Measurements from ENCODE around the gene NEK8.

Gene NEK8

DNA sequence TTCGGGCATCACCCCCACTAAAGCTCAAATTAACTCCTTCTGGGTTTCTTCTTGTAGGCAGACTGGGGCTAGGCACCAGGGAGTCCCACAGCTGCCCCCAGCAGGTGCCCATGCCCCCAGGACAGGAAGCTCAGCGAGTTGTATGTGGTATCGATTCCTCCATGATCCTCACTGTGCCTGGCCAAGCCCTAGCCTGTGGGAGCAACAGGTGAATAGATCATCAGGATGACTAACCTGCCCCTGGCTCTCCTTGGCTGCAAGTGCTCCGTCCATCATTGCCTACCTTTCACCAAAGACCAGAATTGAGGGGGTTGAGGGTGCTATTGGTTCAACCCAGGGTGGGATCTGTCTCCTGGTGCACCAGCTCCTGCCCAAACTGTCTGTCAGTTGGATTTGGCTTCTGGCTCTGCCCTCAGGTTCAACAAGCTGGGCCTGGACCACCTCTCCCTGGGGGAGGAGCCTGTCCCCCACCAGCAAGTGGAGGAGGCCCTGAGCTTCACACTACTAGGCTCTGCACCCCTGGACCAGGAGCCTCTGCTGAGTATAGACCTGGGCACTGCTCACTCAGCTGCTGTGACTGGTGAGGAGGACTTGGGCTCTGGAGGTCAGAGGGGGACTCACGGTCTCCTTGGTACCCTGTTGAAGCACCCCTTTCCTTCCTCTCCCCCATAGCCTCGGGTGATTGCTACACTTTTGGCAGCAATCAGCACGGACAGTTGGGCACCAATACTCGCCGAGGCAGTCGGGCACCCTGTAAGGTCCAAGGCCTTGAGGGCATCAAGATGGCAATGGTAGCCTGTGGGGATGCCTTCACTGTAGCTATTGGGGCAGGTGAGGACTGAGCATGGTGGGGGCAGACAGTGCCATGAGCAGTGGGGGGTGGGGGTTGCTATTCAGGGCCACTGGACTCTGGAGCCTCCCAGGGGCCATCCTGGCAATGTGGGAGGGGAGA is 12.1 kb downstream of the NEK8 start:
- Histone ChIP-seq H3K4me1 (ENCODE audit: control insufficient read depth, insufficient read depth, low read length, poor library complexity, severe bottlenecking) (peaks cover 5% of the 10 kb centered on the region), H3K9me3 (ENCODE audit: control insufficient read depth, low read length) (no peaks in the 10 kb centered on the region), H3K27ac (ENCODE audit: low read depth, low read length, severe bottlenecking) (no peak overlapping the region), H3K36me3 (ENCODE audit: control insufficient read depth, insufficient read depth, low read length) (peaks cover 28% of the 10 kb centered on the region), H3K4me3 (ENCODE audit: extremely low read depth, insufficient read depth, low read length, poor library complexity, severe bottlenecking) (no peak overlapping the region)
- WGBS, 2 experiments (ENCODE audit: insufficient coverage in 2 of 2) = 93 to 96% methylated on average over 8 of the region's 10 CpGs

DNA sequence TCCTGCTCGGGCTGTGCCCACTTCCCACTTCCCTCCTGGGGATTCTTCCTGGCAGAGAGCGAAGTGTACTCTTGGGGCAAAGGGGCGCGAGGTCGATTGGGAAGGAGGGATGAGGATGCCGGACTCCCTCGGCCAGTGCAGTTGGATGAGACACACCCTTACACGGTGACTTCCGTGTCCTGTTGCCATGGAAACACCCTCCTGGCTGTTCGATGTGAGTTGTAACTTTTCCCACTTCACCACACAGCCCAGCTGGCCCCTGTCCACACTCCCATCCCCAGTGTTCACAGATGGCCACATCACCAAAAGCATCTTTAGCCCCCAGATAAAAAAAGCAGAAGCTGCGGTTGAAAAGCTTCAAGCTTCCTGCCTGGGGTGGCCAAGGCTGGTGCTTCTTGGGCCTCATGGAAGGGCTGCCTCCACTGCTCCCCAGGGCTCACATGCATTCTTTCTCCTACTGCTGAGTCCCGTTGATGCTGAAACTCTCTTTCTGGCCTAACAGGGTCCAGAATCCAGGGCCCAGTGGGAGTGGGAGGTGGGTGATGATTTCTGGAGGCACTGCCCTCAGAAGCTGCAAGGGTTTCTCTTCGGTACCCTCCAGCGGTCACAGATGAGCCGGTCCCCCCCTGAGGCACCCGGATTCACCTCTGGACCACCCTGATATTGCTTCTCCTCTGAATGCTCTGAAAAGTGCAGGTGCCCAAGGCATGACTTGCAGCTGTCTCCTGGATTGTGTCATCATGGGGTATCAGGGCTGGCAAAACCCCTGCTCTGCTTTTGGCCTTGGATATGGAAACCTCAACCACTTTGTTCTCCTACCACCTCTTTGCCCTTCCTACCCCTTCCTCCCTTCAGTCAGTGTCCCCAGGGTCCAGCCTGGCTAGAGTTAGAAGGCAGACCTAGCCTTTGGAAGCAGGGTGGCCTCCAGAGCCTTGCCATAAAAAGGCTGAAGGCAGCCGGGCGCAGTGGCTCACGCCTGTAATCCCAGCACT is 13.1 kb downstream of the NEK8 start:
- H3K4me3 ChIP-seq (ENCODE audit: extremely low read depth, insufficient read depth, low read length, poor library complexity, severe bottlenecking) = no peak overlapping the region
- no peak overlapping the region for H3K27ac ChIP-seq (ENCODE audit: low read depth, low read length, severe bottlenecking)
- no peaks in the 10 kb centered on the region for H3K9me3 ChIP-seq (ENCODE audit: control insufficient read depth, low read length)
- WGBS, 2 experiments (ENCODE audit: insufficient coverage in 2 of 2) = 94 to 95% methylated on average over 7 to 17 of the region's 19 CpGs
- H3K36me3 ChIP-seq (ENCODE audit: control insufficient read depth, insufficient read depth, low read length) = peaks cover 38% of the 10 kb centered on the region
- peaks cover 15% of the 10 kb centered on the region for H3K4me1 ChIP-seq (ENCODE audit: control insufficient read depth, insufficient read depth, low read length, poor library complexity, severe bottlenecking)

DNA sequence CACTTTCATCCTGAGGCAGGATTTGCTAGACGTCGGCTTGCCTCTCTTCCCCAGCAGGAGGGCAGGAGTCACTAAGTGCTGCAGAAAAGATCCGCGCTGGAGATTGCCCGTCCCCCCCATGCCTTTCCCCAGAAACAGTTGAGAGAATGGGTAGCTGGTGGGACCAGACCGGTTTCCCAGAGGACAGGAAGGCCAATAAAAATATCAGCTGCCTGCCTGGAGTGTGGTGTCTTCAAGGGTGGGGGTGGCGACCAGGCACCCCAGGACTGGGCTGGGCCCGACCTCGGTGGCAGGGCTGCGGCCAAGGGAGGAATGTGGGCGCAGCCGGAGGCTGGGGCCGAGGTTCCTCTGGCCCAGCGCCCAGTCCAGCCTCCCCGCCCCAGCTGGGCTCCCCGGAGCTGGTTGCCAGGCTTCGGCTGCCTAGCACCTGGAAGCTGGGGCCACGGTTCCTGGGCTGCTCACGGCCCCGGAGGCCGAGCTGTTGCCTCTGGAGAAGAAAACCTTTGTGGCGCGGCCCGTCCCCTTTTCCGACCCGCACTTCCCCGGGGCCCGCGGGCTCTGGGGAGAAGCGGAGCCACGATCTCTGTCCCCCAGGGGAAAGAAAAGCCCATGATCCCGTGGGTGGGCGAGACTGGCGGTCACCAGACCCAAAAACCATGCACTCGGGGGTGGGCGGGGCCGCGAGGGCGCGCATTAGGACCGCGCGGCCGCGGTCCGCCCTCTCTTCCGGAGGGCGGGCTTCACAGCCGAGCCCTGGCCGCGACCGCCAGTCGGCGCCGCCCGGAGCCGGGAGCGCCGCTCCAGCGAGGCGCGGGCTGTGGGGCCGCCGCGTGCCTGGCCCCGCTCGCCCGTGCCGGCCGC is 14.9 kb downstream of the NEK8 start, which contains the start of gene TRAF4:
TSS of gene TRAF4 (plus strand) at position 769 of the 861 bp plus-strand sequence. CDS start 102 bp downstream, outside the sequence.
- H3K36me3 ChIP-seq (ENCODE audit: control insufficient read depth, insufficient read depth, low read length) = peaks cover 52% of the 10 kb centered on the region
- H3K27ac ChIP-seq (ENCODE audit: low read depth, low read length, severe bottlenecking) = peak within 1 kb of the TSS; percentile 100
- no peaks in the 10 kb centered on the region for H3K9me3 ChIP-seq (ENCODE audit: control insufficient read depth, low read length)
- WGBS, 2 experiments (ENCODE audit: insufficient coverage in 2 of 2) = 1% methylated on average over 49 to 69 of the region's 70 CpGs
- H3K4me3 ChIP-seq (ENCODE audit: extremely low read depth, insufficient read depth, low read length, poor library complexity, severe bottlenecking) = peak within 1 kb of the TSS; percentile 98
- peaks cover 23% of the 10 kb centered on the region for H3K4me1 ChIP-seq (ENCODE audit: control insufficient read depth, insufficient read depth, low read length, poor library complexity, severe bottlenecking)

DNA sequence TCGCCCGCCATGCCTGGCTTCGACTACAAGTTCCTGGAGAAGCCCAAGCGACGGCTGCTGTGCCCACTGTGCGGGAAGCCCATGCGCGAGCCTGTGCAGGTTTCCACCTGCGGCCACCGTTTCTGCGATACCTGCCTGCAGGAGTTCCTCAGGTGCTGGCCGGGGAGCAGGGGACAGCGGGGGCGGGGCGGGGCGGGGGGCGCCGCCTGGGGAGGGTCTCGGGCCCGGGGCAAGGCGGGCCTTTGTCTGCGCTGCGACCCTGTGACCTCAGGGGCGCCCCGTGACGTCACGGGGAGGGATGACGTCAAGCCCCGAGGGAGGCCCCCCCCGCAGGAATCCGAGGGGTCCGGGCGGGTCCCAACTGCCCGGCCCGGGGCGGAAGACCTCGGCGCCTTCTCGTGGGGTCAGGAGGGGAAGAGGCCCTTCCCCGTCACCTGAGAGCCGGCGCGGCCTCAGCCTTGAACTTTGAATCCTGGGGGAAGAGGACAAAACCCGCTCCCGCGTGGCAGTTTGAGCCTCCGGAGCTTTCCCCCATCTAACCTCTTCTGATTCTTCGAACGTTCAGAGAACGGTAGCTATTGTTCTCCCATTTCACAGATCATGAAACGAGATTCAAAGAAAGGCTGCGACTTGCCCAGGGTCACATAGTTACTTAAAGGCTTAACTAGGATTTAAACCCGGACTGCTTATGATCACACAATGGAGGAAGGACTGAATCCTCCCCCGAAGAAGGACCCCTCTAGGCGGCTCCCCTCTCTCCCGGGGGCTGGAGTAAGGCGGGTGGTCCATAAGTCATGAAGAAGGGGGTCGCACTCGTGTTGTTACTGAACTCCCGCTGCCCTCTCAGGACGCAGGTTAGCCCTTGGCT is 15.8 kb downstream of the NEK8 start:
- 0 to 1% methylated on average over 41 to 46 of the region's 61 CpGs for WGBS, 2 experiments (ENCODE audit: insufficient coverage in 2 of 2)
- Histone ChIP-seq H3K9me3 (ENCODE audit: control insufficient read depth, low read length) (no peaks in the 10 kb centered on the region), H3K36me3 (ENCODE audit: control insufficient read depth, insufficient read depth, low read length) (peaks cover 56% of the 10 kb centered on the region), H3K4me1 (ENCODE audit: control insufficient read depth, insufficient read depth, low read length, poor library complexity, severe bottlenecking) (peaks cover 23% of the 10 kb centered on the region), H3K4me3 (ENCODE audit: extremely low read depth, insufficient read depth, low read length, poor library complexity, severe bottlenecking) (peak overlapping the region; percentile 98), H3K27ac (ENCODE audit: low read depth, low read length, severe bottlenecking) (peak overlapping the region; percentile 100)

DNA sequence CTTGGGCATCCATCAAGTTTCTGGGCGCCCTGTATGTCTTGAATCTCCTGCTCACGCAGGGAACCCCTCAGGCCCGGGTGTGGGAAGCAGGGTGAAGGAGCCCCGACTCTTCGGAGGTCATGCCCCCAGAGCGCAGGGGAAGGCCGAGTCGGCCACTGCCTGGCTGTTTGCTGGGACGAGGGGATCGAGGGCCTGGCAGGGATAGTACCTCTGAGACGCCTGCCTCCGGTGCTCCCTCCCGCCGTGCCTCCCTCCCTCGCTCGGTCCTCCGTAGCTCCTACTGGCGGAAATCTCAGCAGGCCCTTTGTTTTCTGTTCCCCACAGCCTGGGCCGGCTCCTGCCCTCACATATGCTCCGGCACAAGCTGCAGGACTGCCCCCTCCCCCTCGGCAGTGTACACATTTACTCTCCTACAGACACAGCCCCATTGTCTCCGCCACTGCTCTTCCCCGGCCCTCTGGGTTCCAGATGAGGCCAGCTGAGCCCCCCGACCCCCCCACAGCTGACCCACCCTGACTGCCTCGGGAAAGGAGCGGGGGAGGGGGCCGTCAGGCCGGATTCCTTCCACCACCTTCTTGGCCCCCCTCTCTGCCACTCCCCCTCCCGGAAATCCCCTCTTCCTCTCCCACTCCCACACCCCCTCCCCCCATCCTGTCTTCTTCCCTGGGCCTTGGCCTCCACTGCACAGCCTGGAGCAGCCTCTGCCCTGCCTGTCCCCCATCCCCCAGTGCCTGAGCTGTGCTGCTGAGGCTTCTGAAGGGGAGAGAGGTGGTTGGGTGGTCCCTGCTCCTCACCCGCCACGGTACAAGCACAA is 16.6 kb downstream of the NEK8 start:
- Histone ChIP-seq H3K27ac (ENCODE audit: low read depth, low read length, severe bottlenecking) (peak overlapping the region; percentile 100), H3K36me3 (ENCODE audit: control insufficient read depth, insufficient read depth, low read length) (peaks cover 57% of the 10 kb centered on the region), H3K4me1 (ENCODE audit: control insufficient read depth, insufficient read depth, low read length, poor library complexity, severe bottlenecking) (peaks cover 23% of the 10 kb centered on the region), H3K4me3 (ENCODE audit: extremely low read depth, insufficient read depth, low read length, poor library complexity, severe bottlenecking) (peak overlapping the region; percentile 98), H3K9me3 (ENCODE audit: control insufficient read depth, low read length) (no peaks in the 10 kb centered on the region)
- WGBS, 2 experiments (ENCODE audit: insufficient coverage in 2 of 2) = 0 to 2% methylated on average over 17 to 20 of the region's 31 CpGs

DNA sequence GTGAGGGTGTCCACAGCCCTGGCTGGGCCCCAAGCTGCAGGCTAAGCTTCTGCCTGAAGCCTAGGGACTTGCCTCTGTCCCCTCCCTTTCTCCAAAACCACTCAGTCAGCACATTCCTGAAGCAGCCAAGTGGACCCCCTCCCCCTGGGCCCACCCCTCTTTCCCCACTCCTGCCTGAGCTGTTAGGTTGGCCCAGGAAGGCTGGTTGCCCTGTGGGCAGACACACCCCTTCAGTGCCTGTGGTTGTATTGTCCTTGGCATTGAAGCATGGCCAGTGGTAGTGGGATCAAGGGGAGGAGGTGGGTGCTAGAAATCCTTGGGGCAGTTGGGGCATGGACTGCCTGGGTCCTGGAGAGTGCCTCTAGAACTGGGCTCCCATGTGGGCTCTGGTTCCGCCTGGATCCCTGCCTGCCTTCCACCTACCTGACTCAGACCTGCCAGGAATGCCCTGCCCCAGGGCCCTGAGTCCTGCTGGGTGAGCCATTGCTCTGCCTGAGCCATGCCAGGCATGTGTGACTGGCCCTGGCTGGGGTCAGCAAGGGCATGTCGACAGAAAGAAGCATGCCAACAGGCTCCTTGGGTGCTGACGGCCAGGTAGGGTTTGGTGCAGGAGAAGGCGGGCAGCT is 17.3 kb downstream of the NEK8 start:
- H3K4me1 ChIP-seq (ENCODE audit: control insufficient read depth, insufficient read depth, low read length, poor library complexity, severe bottlenecking) = peaks cover 23% of the 10 kb centered on the region
- H3K9me3 ChIP-seq (ENCODE audit: control insufficient read depth, low read length) = no peaks in the 10 kb centered on the region
- H3K27ac ChIP-seq (ENCODE audit: low read depth, low read length, severe bottlenecking) = peak overlapping the region; percentile 100
- H3K4me3 ChIP-seq (ENCODE audit: extremely low read depth, insufficient read depth, low read length, poor library complexity, severe bottlenecking) = peak overlapping the region; percentile 98
- H3K36me3 ChIP-seq (ENCODE audit: control insufficient read depth, insufficient read depth, low read length) = peaks cover 58% of the 10 kb centered on the region
- WGBS, 2 experiments (ENCODE audit: insufficient coverage in 2 of 2) = 64 to 65% methylated on average over 3 to 4 of the region's 4 CpGs

DNA sequence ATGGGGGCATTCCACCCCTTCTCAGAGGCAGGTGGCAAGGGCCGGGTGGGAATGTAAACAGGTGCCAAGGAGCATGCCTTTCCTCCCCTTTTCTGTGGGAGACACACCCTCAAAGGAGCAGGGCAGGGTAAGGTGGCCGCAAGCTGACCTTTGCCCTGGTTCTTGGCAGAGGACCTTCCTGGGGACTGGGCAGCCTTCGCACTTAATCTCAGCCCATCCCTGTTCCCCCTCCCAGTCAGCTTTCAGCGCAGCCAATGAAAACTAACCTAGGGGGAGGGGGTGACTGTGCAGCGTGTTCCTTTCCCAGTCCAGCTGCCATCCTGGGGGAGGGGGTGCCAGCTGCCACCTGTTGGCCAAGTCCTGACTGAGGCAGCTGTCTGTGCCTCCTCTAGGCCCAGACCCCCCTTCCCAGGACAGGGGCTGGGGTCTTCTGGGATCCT is 18.0 kb downstream of the NEK8 start:
- peak overlapping the region; percentile 98 for H3K4me3 ChIP-seq (ENCODE audit: extremely low read depth, insufficient read depth, low read length, poor library complexity, severe bottlenecking)
- peaks cover 23% of the 10 kb centered on the region for H3K4me1 ChIP-seq (ENCODE audit: control insufficient read depth, insufficient read depth, low read length, poor library complexity, severe bottlenecking)
- WGBS, 2 experiments (ENCODE audit: insufficient coverage in 2 of 2) = 74 to 80% methylated on average over 1 to 2 of the region's 5 CpGs
- H3K36me3 ChIP-seq (ENCODE audit: control insufficient read depth, insufficient read depth, low read length) = peaks cover 66% of the 10 kb centered on the region
- H3K9me3 ChIP-seq (ENCODE audit: control insufficient read depth, low read length) = no peaks in the 10 kb centered on the region
- peak overlapping the region; percentile 100 for H3K27ac ChIP-seq (ENCODE audit: low read depth, low read length, severe bottlenecking)

DNA sequence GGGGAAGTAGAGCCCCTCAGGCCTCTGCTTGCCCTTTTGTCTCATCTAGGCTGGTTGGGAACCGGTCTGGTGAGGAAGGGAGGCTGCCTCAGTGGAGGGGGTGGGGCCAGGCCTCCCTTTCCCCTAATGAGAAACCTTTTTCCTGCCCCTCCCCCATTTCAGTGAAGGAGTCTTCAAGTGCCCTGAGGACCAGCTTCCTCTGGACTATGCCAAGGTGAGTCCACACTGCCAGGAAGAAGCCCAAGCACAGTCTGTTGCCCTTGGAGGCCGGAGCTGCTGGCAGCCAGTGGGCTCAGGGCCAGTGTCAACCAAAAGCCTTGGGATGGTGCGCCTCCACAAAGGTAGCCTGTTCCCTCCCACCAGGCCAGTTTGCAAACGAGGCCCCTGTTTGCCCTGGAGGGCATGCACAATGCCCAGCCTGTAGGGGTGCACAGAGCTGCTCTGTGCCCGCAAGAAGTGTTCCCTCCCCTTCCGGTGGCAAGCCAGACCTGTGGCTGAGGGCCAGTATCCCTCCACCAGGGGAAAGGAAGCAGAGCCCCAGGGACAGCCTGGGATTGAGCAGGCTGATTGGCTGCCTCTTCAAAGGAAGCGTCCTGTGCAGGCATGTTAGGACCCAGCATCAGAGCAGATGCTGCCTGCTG is 18.6 kb downstream of the NEK8 start:
- 90 to 96% methylated on average over 6 to 7 of the region's 7 CpGs for WGBS, 2 experiments (ENCODE audit: insufficient coverage in 2 of 2)

More for the DNA sequence above, 18.6 kb downstream of the NEK8 start:
- peaks cover 71% of the 10 kb centered on the region for H3K36me3 ChIP-seq (ENCODE audit: control insufficient read depth, insufficient read depth, low read length)
- H3K9me3 ChIP-seq (ENCODE audit: control insufficient read depth, low read length) = no peaks in the 10 kb centered on the region
- H3K4me3 ChIP-seq (ENCODE audit: extremely low read depth, insufficient read depth, low read length, poor library complexity, severe bottlenecking) = no peak overlapping the region
- peak overlapping the region; percentile 100 for H3K27ac ChIP-seq (ENCODE audit: low read depth, low read length, severe bottlenecking)
- peaks cover 20% of the 10 kb centered on the region for H3K4me1 ChIP-seq (ENCODE audit: control insufficient read depth, insufficient read depth, low read length, poor library complexity, severe bottlenecking)

All from mesodermal cell (in vitro differentiated cells).